ENCODE data around the gene SACM1L.

SACM1L gene

GRCh38 chr3:45773714-45774449 lies 84.7 kb downstream of the SACM1L start:
- FAIRE-seq, result no peak

- no peak for FAIRE-seq
Measured at GRCh38 chr3:45774581-45775521, 85.7 kb downstream of the SACM1L start.

GRCh38 chr3:45775571-45776300 lies 86.5 kb downstream of the SACM1L start:
- no peak for FAIRE-seq

- no peak for FAIRE-seq
Measured at GRCh38 chr3:45776301-45776595, 87.1 kb downstream of the SACM1L start.

GRCh38 chr3:45776611-45777010 lies 87.4 kb downstream of the SACM1L start:
- no peak for FAIRE-seq

- FAIRE-seq, result no peak
Measured at GRCh38 chr3:45777111-45777745, 88.0 kb downstream of the SACM1L start.

GRCh38 chr3:45777746-45778386 lies 88.7 kb downstream of the SACM1L start:
- FAIRE-seq, result no peak

- FAIRE-seq, result no peak
Measured at GRCh38 chr3:45778761-45779201, 89.6 kb downstream of the SACM1L start.

- no peak for FAIRE-seq
Measured at GRCh38 chr3:45779746-45780735, 90.8 kb downstream of the SACM1L start.

GRCh38 chr3:45781271-45781670 lies 92.1 kb downstream of the SACM1L start:
- no peak for FAIRE-seq

GRCh38 chr3:45781841-45782240 lies 92.6 kb downstream of the SACM1L start:
- no peak for FAIRE-seq

- no peak for FAIRE-seq
Measured at GRCh38 chr3:45782381-45782780, 93.2 kb downstream of the SACM1L start.

- no peak for FAIRE-seq
Measured at GRCh38 chr3:45783667-45784066, 94.5 kb downstream of the SACM1L start.

- no peak for FAIRE-seq
Measured at GRCh38 chr3:45785605-45786150, 96.5 kb downstream of the SACM1L start.

- FAIRE-seq, result no peak
Measured at GRCh38 chr3:45786801-45787495, 97.8 kb downstream of the SACM1L start.

GRCh38 chr3:45787551-45787950 lies 98.4 kb downstream of the SACM1L start:
- FAIRE-seq, result no peak

- no peak for FAIRE-seq
Measured at GRCh38 chr3:45789235-45789812, 100.1 kb downstream of the SACM1L start.

GRCh38 chr3:45790596-45790995 lies 101.4 kb downstream of the SACM1L start:
- FAIRE-seq, result no peak

- FAIRE-seq, result no peak
Measured at GRCh38 chr3:45792036-45792435, 102.8 kb downstream of the SACM1L start.
